Tibial nerve (tissue), 4 donors: ENCODE results near the gene CELF1. TPM values are rescaled to one million over a fixed set of nuclear protein-coding genes. Genes with fewer than 3 reads are reported as not detected.
"Not testable (repeated sequence)": the region's sequence is repeated elsewhere in the genome, so short reads cannot be mapped to it uniquely, and the experiment has no call there.

Experiments
- DNase-seq, 2 donors: peaks; one replicate each; pipeline ENCODE4 v3.0.0-alpha.2; 2019; ENCODE audit warnings: low spot score in 2 of 2
- H3K27ac ChIP-seq, 4 donors: fragments of 200-600 bp; sonication (generic) in 3 of 4; one replicate each; pipeline ENCODE4 v1.5.1; 2017 to 2019; ENCODE audit warnings: mild to moderate bottlenecking in 1 of 4
- H3K27me3 ChIP-seq, 2 donors: fragments of 200-600 bp; sonication (generic) in 1 of 2; one replicate each; pipeline versions ENCODE4 v1.5.1 to v1.6.0; 2017 to 2019
- H3K36me3 ChIP-seq, 3 donors: fragments of 200-600 bp; sonication (generic); one replicate each; pipeline ENCODE4 v1.5.1; 2018 to 2019
- H3K4me1 ChIP-seq, 4 donors: fragments of 200-600 bp; sonication (generic) in 3 of 4; one replicate each; pipeline ENCODE4 v1.5.1; 2017 to 2019
- H3K4me3 ChIP-seq, 4 donors: fragments of 200-600 bp; sonication (generic) in 3 of 4; one replicate each; pipeline ENCODE4 v1.5.1; 2017 to 2019; ENCODE audit warnings: mild to moderate bottlenecking in 1 of 4, moderate library complexity in 1 of 4
- H3K9me3 ChIP-seq, 4 donors: fragments of 200-600 bp; sonication (generic) in 3 of 4; one replicate each; pipeline ENCODE4 v1.5.1; 2017 to 2019
- EP300 ChIP-seq, 2 donors: sonication (generic); formaldehyde crosslinking; IDR thresholded peaks; one replicate each; pipeline ENCODE4 v1.6.1; 2017; ENCODE audit warnings: antibody characterized with exemption in 2 of 2, mild to moderate bottlenecking in 1 of 2
- POLR2A ChIP-seq, 2 donors: fragments of 450-650 bp; IDR thresholded peaks; one replicate each; pipeline ENCODE4 v1.6.1; 2017; ENCODE audit warnings: antibody characterized with exemption in 2 of 2, mild to moderate bottlenecking in 2 of 2, moderate library complexity in 2 of 2
- WGBS, 2 donors: methylation state at CpG; one replicate each; pipeline ENCODE4 v1.1.5; 2018; 5-methylcytosine and 5-hydroxymethylcytosine counted together
- total RNA-seq, 4 donors: library from RNA; depleted of rRNA; stranded (reverse); fragments of >200 nt; gene quantifications; one replicate each; pipeline ENCODE4 v1.1.0, GENCODE V29; 2016
- TF ChIP-seq, protein P1 (sequence below), 5 experiments: fragments of 200-600 bp in 3 of 5; fragments of 450-650 bp in 2 of 5; sonication (generic) in 3 of 5; IDR thresholded peaks; one replicate each; pipeline ENCODE4 v1.5.1; 2016 to 2019; ENCODE audit warnings: antibody characterized with exemption in 5 of 5, mild to moderate bottlenecking in 3 of 5, moderate library complexity in 2 of 5

CELF1 gene
- total RNA-seq, 4 donors from 2014 or later = 70.3 to 144 (median 127) TPM

DNA sequence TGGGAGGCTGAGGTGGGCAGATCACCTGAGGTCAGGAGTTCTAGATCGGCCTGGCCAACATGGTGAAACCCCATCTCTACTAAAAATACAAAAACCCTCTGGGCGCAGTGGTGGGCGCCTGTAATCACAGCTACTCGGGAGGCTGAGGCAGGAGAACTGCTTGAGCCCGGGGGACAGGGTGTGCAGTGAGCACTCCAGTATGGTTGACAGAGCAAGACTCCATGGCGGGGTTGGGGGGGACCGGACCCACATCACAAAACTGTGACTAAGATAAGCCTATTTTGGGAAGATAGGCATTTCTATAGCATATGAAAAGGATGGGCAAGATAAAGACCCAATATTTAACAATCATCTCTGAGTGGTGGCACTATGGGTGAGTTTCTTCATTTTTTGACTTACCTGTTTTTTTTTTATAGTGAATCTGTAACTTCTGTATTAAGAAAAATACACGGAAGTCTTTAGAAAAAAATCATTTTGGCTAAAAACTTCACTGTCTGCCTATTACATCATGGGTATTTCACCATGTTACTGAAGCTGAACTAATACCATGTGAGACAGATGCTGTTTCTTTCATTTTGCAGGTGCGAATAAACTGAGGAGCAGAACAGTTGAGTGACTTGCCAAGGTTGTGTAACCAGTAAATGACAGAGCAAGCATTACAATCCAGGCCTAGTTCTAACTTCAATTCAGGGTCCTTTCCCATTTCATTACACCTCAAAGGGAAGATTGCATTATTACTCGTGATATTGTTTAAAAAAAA is 2.5 kb downstream of the CELF1 start:
- Histone ChIP-seq H3K4me1 (peaks cover 0 to 65% (median 19%) of the 10 kb centered on the region in 4 donors), H3K36me3 (peaks cover 0 to under 1% (median 0%) of the 10 kb centered on the region in 3 donors), H3K27ac (peak overlapping the region in 1 of 4 donors; percentile 97), H3K9me3 (no peaks in the 10 kb centered on the region), H3K4me3 (no peak overlapping the region), H3K27me3 (no peaks in the 10 kb centered on the region)
- 87 to 88% methylated on average over 10 of the region's 10 CpGs for WGBS, 2 donors
- no peak for DNase-seq
- no peak for TF ChIP-seq EP300 (IDR thresholded peaks at IDR 0.05)
- no peak for TF ChIP-seq POLR2A (IDR thresholded peaks at IDR 0.05)

DNA sequence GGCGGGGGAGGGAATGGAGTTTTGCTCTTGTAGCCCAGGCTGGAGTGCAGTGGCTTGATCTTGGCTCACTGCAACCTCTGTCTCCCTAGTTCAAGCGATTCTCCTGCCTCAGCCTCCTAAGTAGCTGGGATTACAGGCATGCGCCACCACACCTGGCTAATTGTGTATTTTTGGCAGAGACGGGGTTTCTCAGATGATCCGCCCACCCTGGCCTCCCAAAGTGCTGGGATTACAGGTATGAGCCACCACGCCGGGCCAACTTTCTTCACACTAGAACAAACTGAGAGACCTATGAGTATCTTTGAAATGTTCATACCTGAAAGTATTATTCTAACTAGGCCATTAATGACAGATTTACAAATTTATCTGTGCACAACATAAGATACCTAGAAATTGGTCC is 6.7 kb downstream of the CELF1 start:
- H3K9me3 ChIP-seq, H3K27ac ChIP-seq, H3K4me3 ChIP-seq, DNase-seq, H3K27me3 ChIP-seq, H3K36me3 ChIP-seq: not testable (repeated sequence)
- H3K4me1 ChIP-seq = peaks cover 0 to 85% (median 26%) of the 10 kb centered on the region in 4 donors
- WGBS, 2 donors = 82 to 90% methylated on average over 7 of the region's 7 CpGs

DNA sequence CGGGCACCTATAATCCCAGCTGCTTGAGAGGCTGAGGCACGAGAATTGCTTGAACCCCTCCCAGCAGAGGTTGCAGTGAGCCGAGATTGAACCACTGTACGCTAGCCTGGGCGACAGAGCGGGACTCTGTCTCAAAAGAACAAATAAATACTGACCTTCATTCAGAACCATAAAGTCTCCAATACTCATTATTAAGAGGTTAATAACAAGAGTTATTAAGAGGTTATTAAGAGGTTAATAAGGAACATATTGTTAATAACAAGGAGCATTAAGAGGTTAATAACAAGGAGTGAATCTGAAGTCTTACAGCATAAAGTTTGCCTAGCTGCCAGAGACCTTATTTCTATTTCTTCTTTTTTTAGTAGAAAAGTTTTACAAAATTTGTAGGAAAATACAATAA is 7.6 kb downstream of the CELF1 start:
- H3K4me1 ChIP-seq = peaks cover 0 to 81% (median 24%) of the 10 kb centered on the region in 4 donors
- DNase-seq = no peak
- no peaks in the 10 kb centered on the region for H3K36me3 ChIP-seq
- H3K27me3 ChIP-seq = no peaks in the 10 kb centered on the region
- H3K27ac ChIP-seq = no peak overlapping the region
- no peaks in the 10 kb centered on the region for H3K9me3 ChIP-seq
- no peak overlapping the region for H3K4me3 ChIP-seq
- WGBS, 2 donors = 92 to 93% methylated on average over 6 of the region's 6 CpGs
- no peak for TF ChIP-seq EP300 (IDR thresholded peaks at IDR 0.05)
- TF ChIP-seq POLR2A (IDR thresholded peaks at IDR 0.05) = no peak
- TF ChIP-seq, protein P1, sequence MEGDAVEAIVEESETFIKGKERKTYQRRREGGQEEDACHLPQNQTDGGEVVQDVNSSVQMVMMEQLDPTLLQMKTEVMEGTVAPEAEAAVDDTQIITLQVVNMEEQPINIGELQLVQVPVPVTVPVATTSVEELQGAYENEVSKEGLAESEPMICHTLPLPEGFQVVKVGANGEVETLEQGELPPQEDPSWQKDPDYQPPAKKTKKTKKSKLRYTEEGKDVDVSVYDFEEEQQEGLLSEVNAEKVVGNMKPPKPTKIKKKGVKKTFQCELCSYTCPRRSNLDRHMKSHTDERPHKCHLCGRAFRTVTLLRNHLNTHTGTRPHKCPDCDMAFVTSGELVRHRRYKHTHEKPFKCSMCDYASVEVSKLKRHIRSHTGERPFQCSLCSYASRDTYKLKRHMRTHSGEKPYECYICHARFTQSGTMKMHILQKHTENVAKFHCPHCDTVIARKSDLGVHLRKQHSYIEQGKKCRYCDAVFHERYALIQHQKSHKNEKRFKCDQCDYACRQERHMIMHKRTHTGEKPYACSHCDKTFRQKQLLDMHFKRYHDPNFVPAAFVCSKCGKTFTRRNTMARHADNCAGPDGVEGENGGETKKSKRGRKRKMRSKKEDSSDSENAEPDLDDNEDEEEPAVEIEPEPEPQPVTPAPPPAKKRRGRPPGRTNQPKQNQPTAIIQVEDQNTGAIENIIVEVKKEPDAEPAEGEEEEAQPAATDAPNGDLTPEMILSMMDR (IDR thresholded peaks at IDR 0.05) = no peak

DNA sequence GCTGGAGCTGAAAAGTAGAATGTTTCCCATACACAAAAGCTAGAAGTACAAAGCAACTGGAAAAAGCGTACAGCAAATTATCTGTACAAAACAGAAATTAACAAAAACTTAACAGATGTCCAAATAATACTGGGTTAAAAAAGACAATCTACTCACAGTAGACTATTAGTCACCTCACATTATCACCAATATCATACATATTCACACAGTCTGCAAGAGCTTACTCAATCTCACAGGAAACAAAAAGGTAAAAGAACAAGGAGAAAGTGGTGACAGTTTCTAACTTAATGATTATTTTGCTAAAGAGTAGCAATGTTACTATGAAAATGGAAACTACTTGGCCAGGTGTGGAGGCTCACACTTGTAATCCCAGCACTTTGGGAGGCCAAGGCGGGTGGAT is 11.9 kb downstream of the CELF1 start:
- DNase-seq = no peak
- TF ChIP-seq, protein P1 (IDR thresholded peaks at IDR 0.05) = no peak
- TF ChIP-seq EP300 (IDR thresholded peaks at IDR 0.05) (no peak), POLR2A (IDR thresholded peaks at IDR 0.05) (no peak)
- peak overlapping the region in 1 of 4 donors; percentile 65 for H3K27ac ChIP-seq
- no peaks in the 10 kb centered on the region for H3K9me3 ChIP-seq
- H3K4me3 ChIP-seq = no peak overlapping the region
- 89 to 100% methylated on average over 2 of the region's 2 CpGs for whole genome bisulfite sequencing, 2 donors
- peaks cover 0 to 83% (median 49%) of the 10 kb centered on the region in 4 donors for H3K4me1 ChIP-seq
- no peaks in the 10 kb centered on the region for H3K27me3 ChIP-seq
- H3K36me3 ChIP-seq = no peaks in the 10 kb centered on the region

DNA sequence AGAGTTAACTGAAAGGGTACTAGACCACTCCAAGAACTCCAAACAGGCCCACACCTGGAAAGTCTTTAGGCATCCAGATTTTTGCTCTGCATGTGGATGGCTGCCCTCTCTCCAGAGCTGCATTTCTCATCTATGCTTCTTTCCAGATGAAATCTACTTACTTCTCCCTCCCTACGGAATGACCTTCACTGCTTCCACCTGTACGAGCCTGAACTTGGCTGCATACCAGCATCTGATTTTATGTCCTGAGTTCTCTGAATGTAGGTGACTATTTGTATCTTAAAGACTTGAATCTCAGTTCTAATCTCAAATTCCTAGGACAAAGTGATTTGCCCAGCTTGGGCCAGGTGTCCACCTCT is 13.3 kb downstream of the CELF1 start:
- H3K4me1 ChIP-seq = peaks cover 0 to 85% (median 51%) of the 10 kb centered on the region in 4 donors
- H3K27me3 ChIP-seq = no peaks in the 10 kb centered on the region
- TF ChIP-seq, protein P1 (IDR thresholded peaks at IDR 0.05) = no peak
- no peak for TF ChIP-seq EP300 (IDR thresholded peaks at IDR 0.05)
- no peak for TF ChIP-seq POLR2A (IDR thresholded peaks at IDR 0.05)
- H3K27ac ChIP-seq = peak overlapping the region in 2 of 4 donors; percentile 22 to 65
- H3K36me3 ChIP-seq = no peaks in the 10 kb centered on the region
- no peaks in the 10 kb centered on the region for H3K9me3 ChIP-seq
- DNase-seq = no peak
- no peak overlapping the region for H3K4me3 ChIP-seq
- WGBS, 2 donors = 57 to 68% methylated on average over 2 of the region's 2 CpGs

DNA sequence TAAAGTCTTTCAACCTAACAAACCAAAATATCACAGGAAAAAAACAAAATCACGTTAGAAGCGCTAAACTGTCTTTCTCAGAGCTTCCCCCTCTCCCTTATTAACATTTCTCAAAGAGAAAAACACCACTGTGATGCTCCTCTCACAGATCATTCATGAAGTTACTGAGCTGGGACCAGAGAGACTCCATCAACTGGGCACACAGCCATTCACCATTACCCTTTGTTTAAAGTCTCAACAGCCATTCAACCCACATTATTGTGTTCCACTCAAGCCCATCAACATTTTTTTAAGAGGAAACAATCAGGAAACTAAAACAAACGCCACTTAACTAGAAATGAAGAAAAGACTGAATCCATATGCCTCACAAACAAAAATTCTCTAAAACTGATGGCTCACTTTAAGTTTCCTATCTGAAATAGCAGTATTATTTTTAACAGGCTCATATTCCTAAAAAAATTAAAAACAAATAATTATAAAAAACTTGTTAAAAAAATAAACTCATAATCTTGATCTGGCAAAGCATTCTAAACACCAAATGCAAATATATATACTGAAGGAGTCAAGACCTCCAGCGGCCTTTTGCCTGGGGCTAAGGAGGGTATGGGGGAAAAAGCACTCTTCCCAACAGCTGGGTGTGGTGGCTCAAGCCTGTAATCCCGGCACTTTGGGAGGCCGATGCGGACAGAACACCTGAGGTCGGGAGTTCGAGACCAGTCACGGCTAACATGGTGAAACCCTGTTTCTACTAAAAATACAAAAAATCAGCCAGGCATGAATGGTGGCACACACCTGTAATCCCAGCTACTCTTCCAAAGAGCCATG is 14.0 kb downstream of the CELF1 start:
- TF ChIP-seq POLR2A (IDR thresholded peaks at IDR 0.05) (no peak), EP300 (IDR thresholded peaks at IDR 0.05) (no peak)
- TF ChIP-seq, protein P1 (IDR thresholded peaks at IDR 0.05) = no peak
- no peaks in the 10 kb centered on the region for H3K27me3 ChIP-seq
- H3K4me3 ChIP-seq = no peak overlapping the region
- no peak for DNase-seq
- no peaks in the 10 kb centered on the region for H3K9me3 ChIP-seq
- H3K4me1 ChIP-seq = peaks cover 0 to 85% (median 51%) of the 10 kb centered on the region in 4 donors
- no peaks in the 10 kb centered on the region for H3K36me3 ChIP-seq
- H3K27ac ChIP-seq = peak overlapping the region in 2 of 4 donors; percentile 17 to 65
- 57 to 60% methylated on average over 10 of the region's 10 CpGs for WGBS, 2 donors
